Inflammatory macrophage treated with lipopolysaccharide for 1 hour (primary cell): Measurements from ENCODE around the gene SLC30A5.
"Not testable (repeated sequence)": the region's sequence is repeated elsewhere in the genome, so short reads cannot be mapped to it uniquely, and the experiment has no call there.

Source experiments
- DNase-seq, 2 donors: peaks; one replicate each; pipeline ENCODE4 v3.0.0-alpha.2; 2020 to 2022

Gene SLC30A5

GRCh38 chr5:69105996-69106906, 12.4 kb downstream of the SLC30A5 start:
- peak; percentile 77 to 88 for DNase-seq

GRCh38 chr5:69108367-69108766, 14.6 kb downstream of the SLC30A5 start:
- DNase-seq: peak; percentile 28 to 58

- no peak for DNase-seq
Observed at GRCh38 chr5:69113851-69114250, 20.0 kb downstream of the SLC30A5 start.

GRCh38 chr5:69115526-69115925, 21.7 kb downstream of the SLC30A5 start:
- DNase-seq: no peak

DNA sequence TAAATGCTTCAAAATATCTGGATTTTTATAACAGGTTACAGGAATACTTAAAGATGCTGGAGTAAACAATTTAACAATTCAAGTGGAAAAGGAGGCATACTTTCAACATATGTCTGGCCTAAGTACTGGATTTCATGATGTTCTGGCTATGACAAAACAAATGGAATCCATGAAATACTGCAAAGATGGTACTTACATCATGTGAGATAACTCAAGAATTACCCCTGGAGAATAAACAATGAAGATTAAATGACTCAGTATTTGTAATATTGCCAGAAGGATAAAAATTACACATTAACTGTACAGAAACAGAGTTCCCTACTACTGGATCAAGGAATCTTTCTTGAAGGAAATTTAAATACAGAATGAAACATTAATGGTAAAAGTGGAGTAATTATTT, 35.6 kb downstream of the SLC30A5 start:
- DNase-seq: no peak

DNA sequence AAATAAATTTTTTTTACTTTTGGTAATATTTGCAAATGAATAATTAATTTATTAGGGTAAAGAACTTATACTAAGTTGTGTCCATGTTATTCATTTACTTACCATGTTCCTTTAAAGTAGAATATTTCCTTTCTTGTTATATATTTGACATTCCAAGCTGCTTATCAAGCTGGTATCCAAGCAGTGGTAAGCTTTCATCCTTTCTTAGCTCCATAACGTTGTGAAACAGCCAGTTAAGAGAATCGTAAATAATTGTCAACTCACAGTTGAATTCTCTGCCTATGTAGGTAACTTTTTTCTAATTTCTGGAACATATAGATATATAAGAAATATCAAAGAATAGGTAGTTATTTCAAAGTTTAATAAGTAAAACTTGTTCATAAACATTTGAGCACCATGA, 36.4 kb downstream of the SLC30A5 start:
- no peak for DNase-seq

- DNase-seq: no peak
Observed at GRCh38 chr5:69131304-69131703, 37.5 kb downstream of the SLC30A5 start.

- no peak for DNase-seq
Observed at GRCh38 chr5:69134126-69134525, 40.3 kb downstream of the SLC30A5 start.

- DNase-seq: no peak
Observed at GRCh38 chr5:69136293-69136692, 42.5 kb downstream of the SLC30A5 start.

GRCh38 chr5:69137208-69137607, 43.4 kb downstream of the SLC30A5 start:
- DNase-seq: not testable (repeated sequence)

DNA sequence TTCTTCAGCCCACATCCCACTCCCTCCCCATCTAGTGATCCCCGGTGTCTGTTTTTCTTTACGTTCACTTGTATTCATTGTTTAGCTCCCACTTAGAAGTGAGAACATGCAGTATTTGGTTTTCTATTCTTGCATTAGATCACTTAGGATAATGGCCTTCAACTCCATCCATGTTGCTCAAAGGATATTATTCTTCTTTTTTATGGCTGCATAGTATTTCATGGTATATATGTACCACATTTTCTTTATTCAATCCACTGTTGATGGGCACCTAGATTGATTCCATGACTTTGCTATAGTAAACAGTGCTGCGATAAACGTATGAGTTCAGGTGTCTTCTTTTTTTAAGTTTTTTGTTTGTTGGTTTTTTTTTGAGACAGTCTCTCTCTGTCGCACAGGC, 44.0 kb downstream of the SLC30A5 start:
- no peak for DNase-seq

GRCh38 chr5:69138766-69139165, 45.0 kb downstream of the SLC30A5 start:
- DNase-seq: no peak

DNA sequence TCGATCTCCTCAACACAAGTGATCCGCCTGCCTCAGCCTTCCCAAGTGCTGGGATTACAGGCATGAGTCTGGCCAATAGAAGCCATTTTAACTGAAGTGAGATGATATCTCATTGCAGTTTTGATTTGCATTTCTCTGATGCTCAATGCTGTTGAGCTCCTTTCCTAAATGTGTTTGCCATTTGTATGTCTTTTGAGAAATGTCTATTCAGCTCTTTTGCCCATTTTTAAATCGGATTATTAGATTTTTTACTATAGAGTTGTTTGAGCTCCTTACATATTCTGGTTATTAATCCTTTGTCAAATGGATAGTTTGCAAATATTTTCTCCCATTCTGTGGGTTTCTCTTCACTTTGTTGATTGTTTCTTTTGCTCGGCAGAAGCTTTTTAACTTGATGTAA, 46.4 kb downstream of the SLC30A5 start:
- DNase-seq: not testable (repeated sequence)

DNA sequence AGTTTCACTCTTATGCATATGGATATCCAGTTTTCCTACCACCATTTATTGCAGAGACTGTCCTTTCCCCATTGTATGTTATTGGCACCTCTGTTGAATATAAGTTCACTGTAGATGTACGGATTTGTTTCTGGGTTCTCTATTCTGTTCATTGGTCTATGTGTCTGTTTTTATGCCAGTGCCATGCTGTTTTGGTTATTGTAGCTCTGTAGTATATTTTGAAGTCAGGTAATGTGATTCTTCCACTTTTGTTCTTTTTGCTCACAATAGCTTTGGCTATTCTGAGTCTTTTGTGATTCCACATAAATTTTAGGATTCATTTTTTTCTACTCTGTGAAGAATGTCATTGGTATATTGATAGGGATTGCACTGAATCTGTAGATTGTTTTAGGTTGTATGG, 47.0 kb downstream of the SLC30A5 start:
- no peak for DNase-seq

DNA sequence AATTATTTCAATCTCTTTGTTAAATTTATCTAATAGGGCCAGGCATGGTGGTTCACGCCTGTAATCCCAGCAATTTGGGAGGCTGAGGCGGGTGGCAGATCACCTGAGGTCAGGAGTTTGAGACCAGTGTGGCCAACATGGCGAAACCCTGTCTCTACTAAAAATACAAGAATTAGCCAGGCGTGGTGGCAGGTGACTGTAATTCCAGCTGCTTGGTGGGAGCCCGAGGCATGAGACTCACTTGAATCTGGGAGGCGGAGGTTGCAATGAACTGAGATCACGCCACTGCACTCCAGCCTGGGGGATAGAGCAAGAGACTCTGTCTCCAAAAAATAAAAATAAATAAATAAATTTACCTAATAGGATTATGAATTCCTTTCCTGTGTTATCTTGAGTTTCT, 54.8 kb downstream of the SLC30A5 start:
- DNase-seq: not testable (repeated sequence)

DNA sequence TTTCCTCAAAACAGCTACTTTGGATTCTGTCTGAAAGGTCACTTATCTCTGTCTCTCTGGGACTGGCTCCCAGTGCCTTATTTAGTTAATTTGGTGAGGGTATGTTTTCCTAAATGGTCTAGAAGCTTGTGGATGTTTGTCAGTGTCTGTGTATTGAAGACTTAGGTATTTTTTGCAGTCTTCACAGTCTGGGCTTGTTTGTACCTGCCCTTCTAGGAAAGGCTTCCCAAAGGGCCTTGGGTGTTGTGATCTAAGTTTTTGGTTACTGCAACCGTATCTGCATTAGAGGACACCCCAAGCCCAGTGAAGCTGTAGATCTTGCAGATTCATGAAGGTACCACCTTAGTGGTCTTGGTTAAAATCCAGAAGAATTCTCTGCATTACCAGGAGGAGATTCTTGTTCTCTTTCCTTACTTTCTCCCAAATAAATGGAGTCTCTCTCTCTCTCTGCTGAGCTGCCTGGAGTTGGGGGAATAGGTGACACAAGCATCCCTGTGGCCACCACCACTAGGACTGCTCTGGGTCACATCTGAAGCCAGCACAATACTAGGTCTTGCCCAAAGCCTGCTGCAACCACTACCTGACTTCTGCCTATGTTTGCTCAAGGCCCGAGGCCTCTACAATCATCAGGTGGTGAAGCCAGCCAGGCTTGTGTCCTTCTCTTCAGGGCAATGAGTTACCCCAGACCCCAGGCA, 55.3 kb downstream of the SLC30A5 start:
- DNase-seq: no peak

GRCh38 chr5:69149676-69150010, 55.8 kb downstream of the SLC30A5 start:
- no peak for DNase-seq

GRCh38 chr5:69152731-69153130, 58.9 kb downstream of the SLC30A5 start:
- DNase-seq: peak; percentile 44 to 47

- no peak for DNase-seq
Observed at GRCh38 chr5:69156456-69156855, 62.6 kb downstream of the SLC30A5 start.

DNA sequence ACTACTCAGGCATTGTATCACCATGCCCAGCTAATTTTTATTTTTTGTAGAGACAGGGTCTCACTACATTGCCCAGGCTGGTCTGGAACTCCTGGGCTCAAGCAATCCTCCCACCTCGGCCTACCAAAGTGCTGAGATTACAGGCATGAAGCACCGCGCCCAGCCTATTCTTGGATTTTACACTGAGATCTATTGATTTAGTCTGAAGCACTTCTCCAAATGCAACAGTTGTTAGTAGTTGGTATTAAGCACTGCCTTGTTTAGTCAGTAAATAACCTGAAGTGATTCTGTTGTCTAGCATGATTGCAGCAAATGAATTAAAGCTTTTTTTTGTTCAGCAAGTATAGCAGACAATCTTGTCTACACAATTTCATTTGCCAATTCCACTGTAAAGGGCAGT, 64.2 kb downstream of the SLC30A5 start:
- DNase-seq: no peak

- no peak for DNase-seq
Observed at GRCh38 chr5:69160651-69161050, 66.8 kb downstream of the SLC30A5 start.

GRCh38 chr5:69166686-69167492, 73.1 kb downstream of the SLC30A5 start, which contains the start of gene CCNB1:
Gene CCNB1 (plus strand): TSS chr5:69167150. CDS start chr5:69167263, 113 bp downstream.
- peak; percentile 98 to 99 for DNase-seq

DNA sequence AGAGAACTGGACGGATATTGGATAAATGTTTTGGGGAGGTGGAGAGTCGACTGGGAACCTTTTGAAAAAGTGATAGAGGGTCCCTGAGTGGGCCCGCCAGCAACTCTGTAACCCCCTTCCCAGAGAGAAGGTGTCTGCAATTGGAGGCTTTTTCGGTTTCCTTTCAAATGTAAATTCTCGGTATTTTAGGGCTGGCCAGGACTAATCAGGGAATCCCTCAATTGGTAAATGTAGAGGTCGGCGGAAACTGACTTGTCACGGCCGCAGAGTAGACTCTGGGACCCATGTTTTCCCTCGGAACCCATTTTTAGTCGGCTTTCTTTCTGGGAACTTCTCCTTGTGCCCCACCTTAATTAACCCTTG, 73.7 kb downstream of the SLC30A5 start:
- peak; percentile 36 to 58 for DNase-seq
